Omental fat pad (tissue), 4 donors: ENCODE data around the gene PPARA. TPM values are rescaled to one million over a fixed set of nuclear protein-coding genes. Genes with fewer than 3 reads are reported as not detected.
A peak's percentile ranks its signal among the peaks of the same experiment; 100 is the strongest.

ENCODE experiments used
- ATAC-seq: fragments of 150-250 bp; one replicate; pipeline ENCODE4 v1.9.1; 2016; ENCODE audit warnings: mild to moderate bottlenecking, moderate library complexity; ENCODE audit not compliant: low FRiP score
- DNase-seq: peaks from one replicate; pipeline ENCODE4 v3.0.0-alpha.2; 2019; ENCODE audit warnings: low spot score
- total RNA-seq, 4 donors: library from RNA; depleted of rRNA; stranded (reverse); fragments of >200 nt; gene quantifications; one replicate each; pipeline ENCODE4 v1.1.0, GENCODE V29; 2016
- TF ChIP-seq, protein P1 (sequence below), 3 donors: fragments of 450-650 bp; IDR thresholded peaks; one replicate each; pipeline ENCODE4 v1.5.1; 2016 to 2017; ENCODE audit warnings: antibody characterized with exemption in 3 of 3, mild to moderate bottlenecking in 3 of 3, moderate library complexity in 2 of 3

Gene PPARA
- total RNA-seq, 4 donors from 2014 or later, result 20.7 to 35.5 (median 30.4) TPM

DNA sequence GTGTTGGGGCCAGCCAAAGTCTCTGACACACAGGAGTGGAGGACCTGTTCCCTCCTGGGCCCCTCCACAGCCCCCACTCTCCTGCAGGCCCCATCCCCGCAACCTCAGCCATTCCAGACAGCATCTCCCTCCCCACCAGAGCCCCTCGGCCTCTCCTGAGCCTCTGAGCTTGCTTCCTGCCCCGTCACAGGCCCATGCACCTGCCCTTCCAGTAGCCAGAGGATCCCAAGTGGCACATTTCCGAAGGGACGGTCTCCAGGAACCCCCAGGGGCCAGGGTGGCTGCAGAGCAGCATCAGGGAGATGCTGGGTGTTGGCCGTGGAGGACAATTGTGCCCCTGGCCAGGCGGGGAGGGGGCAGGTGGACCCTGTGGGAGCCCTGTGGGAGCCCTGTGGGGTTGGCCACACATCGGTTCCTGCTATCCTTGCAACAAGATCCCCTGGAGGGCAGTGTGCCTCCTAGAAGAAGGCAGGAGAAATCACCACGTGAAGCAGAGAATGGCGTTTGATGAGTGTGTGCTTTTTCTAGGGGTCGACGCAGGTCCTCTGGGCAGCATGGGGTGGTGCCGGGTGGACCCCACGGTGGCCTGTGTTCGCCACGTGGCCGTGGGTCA, 45.3 kb upstream of the PPARA start:
- no peak for ATAC-seq
- TF ChIP-seq, protein P1, sequence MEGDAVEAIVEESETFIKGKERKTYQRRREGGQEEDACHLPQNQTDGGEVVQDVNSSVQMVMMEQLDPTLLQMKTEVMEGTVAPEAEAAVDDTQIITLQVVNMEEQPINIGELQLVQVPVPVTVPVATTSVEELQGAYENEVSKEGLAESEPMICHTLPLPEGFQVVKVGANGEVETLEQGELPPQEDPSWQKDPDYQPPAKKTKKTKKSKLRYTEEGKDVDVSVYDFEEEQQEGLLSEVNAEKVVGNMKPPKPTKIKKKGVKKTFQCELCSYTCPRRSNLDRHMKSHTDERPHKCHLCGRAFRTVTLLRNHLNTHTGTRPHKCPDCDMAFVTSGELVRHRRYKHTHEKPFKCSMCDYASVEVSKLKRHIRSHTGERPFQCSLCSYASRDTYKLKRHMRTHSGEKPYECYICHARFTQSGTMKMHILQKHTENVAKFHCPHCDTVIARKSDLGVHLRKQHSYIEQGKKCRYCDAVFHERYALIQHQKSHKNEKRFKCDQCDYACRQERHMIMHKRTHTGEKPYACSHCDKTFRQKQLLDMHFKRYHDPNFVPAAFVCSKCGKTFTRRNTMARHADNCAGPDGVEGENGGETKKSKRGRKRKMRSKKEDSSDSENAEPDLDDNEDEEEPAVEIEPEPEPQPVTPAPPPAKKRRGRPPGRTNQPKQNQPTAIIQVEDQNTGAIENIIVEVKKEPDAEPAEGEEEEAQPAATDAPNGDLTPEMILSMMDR (IDR thresholded peaks at IDR 0.05), result no peak
- no peak for DNase-seq

DNA sequence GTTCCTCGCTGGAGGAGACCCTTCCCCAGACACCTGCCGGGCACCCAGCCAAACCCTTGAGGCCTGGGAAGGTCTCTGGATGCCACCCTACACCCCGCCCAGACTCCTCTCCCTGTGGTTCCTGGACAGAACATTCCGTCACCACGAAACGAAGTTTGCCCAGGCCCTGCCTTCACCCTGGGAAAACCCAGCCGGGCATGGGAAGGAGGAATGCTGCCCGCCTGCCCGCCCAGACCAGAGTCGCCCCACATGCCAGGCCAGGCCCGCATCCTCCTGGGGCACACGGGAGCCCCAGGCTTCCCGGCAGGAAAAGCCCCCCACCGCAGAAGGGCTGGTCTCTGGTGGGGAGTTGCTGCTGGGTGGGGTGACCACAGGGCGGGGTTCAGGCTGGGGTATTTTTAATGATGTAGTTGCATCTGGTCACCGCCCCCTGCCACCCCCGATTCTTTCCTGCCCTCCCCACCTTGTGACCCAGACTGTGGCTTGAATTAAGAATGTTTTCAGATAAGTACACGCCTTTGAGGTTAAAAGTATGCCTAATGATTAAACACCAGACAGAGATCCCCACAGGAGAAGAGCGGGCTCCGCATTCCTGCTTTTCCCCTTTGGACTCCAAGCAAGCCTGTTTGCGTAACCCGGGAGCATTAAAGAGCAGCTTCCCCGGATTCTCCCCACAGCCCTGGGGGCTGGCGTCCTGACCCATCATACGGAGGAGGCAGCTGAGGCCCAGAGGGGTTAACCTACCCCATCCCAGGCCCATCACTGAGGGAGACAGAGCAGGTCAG, 44.6 kb upstream of the PPARA start:
- TF ChIP-seq, protein P1 (IDR thresholded peaks at IDR 0.05), result no peak
- DNase-seq (no peak), ATAC-seq (peak; percentile 20)

DNA sequence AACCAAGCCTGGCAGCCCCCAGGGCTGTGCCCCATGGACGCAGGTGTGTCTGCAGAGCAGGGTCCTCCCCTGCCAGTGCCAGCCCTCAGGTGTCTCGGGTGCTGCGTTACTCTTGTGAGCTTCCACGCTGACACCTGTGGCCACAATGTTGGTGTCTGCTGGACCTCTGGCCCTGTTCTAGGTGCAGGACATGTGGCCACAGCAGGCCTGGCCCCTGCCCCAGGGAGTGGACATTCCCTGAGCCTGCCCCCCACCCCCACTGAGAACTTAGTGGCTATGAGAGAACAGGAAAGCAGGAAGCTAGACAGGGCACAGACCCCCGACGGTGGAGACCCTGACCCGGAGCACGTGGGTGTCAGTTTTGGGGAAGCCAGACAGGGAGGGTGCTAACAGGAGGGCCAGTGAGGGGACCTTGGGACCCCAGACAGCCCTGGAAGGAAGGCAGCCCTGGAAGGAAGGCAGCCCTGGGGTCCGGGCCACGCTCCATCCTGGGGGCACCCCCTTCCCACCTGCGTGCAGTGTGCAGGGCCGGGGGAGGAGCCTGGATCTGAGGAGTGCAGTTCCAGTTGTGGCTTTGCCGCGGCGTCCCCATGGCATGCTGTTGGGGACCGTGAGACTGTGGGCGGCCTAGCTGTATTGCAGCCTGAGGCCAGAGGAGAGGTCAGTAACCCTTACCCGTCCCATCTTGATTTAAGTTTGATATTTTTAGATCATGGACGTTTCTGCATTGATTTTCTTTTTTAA, 43.9 kb upstream of the PPARA start:
- TF ChIP-seq, protein P1 (IDR thresholded peaks at IDR 0.05), result no peak
- ATAC-seq (no peak), DNase-seq (no peak)

DNA sequence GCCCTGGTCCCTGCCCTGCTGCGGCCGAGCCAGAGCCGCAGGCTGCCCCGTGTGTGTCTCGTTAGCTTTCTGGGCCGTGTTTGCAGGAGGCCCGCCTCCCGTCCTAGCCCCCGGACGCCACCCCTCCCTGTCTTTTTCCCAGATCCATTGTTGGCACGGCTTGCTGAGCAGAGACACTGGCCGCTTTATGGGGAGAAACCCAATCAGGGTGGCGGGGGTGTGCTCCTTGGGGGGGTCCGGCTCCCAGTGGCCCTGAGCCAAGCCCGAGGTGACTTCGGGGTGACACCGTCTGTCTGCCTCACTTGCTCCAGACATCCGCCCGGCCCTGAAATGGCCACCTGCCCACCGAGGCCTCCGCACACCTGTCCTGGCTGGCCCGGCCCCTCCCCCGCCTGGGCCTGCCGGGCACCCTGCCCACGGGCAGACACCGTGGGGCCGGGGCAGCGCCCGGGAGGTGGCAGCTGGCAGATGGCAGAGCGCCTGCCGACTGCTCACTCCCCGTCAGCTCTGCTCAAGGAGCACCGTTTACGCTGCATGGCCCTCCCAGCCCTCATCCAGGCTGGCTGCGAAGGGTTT, 43.1 kb upstream of the PPARA start:
- TF ChIP-seq, protein P1 (IDR thresholded peaks at IDR 0.05), result no peak
- DNase-seq, result no peak
- ATAC-seq, result no peak

DNA sequence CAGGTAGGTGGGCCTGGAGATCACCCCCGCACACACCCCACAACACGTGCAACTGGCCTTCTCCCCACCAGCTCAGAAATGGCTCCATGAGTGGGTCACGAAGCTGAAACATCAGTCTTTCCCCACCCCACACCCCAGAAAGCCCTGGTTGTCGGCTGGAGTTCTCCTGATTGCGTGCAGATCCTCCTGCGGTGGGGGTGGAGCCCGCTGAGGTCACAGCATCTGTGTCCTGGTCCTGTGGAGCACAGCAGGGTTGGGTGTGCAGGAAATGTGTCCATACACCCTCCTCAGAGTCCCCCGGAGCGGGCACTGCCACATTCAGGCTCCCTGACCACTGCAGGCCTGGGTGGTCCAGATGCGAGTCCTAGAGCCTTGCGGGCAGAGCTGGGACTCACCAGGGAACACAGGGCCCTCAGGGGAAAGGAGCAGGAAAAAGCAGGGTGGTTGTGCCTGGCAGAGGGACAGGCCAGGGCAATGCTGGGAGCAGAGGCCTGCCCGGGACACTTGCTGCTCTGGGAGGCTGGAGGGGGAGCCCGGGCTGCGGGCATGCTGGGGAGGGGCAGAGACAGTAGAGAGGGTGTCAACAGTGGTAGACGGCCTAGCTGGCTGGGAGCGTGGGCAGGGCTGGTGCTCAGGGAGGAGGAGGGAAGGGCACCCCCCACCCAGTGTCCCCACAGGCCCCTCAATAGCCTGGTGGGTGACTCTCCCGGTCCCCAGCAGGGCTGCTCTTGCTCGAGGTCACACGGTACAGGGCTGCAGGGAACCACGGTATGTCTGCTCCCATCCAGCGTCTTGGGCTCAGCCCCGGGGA, 42.4 kb upstream of the PPARA start:
- DNase-seq, result no peak
- no peak for ATAC-seq
- TF ChIP-seq, protein P1 (IDR thresholded peaks at IDR 0.05), result no peak
